ENCODE results near the gene TRIM8. TPM values are rescaled to one million over a fixed set of nuclear protein-coding genes. Genes with fewer than 3 reads are reported as not detected.

The TRIM8 gene
- total RNA-seq, 1 donor from 2014 or later: 81.6 TPM

DNA sequence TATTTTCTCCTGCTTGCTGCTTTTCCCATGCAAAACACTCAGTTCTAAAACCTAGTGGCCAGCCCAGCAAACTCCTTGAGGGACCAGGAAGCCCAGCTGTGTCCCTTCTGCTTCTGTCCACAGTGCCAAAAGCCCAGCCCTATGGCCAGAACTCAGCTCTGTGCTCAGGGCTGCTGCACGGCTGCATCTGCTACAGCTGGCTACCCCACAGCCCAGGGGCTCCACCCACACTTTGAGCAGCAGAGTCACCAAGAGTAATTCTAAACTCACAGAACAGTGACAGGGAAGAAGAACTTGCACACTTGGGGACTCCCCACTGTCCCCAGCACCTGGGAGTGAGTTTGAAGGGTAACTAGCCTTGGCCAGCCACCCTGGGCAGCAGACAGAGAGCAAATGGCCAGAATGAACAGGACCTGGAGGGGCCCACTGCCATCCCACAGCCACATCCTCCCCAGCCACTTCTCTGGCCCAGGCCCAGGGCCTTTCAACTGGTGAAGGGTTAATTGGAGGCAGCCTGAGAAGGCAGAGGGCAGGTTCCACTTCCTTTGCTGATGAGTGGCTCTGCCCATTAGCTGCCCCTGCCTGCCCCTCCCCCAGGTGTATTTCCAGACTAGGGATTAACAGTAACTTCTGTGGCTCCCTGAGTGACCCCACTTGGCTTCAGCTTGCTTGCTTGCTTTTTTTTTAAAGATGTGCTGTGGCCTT is 28.1 kb upstream of the TRIM8 start:
- no peaks in the 10 kb centered on the region for H3K27me3 Mint-ChIP-seq
- H3K4me1 Mint-ChIP-seq (ENCODE audit: unreplicated experiment): peaks cover 15% of the 10 kb centered on the region
- TF ChIP-seq, protein P1, sequence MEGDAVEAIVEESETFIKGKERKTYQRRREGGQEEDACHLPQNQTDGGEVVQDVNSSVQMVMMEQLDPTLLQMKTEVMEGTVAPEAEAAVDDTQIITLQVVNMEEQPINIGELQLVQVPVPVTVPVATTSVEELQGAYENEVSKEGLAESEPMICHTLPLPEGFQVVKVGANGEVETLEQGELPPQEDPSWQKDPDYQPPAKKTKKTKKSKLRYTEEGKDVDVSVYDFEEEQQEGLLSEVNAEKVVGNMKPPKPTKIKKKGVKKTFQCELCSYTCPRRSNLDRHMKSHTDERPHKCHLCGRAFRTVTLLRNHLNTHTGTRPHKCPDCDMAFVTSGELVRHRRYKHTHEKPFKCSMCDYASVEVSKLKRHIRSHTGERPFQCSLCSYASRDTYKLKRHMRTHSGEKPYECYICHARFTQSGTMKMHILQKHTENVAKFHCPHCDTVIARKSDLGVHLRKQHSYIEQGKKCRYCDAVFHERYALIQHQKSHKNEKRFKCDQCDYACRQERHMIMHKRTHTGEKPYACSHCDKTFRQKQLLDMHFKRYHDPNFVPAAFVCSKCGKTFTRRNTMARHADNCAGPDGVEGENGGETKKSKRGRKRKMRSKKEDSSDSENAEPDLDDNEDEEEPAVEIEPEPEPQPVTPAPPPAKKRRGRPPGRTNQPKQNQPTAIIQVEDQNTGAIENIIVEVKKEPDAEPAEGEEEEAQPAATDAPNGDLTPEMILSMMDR (conservative IDR thresholded peaks at IDR 0.05): no peak
- DNase-seq (ENCODE audit: extremely low spot score, unreplicated experiment): no peak
- H3K36me3 Mint-ChIP-seq: no peaks in the 10 kb centered on the region
- no peak overlapping the region for H3K27ac Mint-ChIP-seq
- no peak overlapping the region for H3K4me3 Mint-ChIP-seq
- no peaks in the 10 kb centered on the region for H3K9me3 Mint-ChIP-seq

DNA sequence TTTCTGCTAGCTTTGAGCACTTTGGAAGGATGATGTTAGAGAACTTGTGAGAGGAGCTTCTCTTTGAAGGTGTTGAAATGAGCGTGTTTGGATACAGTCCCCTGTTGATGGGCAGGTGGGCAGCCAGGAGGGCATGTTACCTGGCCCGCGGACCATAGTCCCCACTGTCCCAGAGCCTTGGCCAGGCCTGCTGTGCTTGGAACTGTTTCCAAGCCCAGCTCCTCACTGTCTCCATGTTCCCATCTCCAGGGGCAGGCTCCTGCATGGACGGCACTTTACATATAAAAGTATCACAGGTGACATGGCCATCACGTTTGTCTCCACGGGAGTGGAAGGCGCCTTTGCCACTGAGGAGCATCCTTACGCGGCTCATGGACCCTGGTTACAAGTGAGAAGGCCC is 27.2 kb upstream of the TRIM8 start:
- no peaks in the 10 kb centered on the region for H3K27me3 Mint-ChIP-seq
- H3K36me3 Mint-ChIP-seq: no peaks in the 10 kb centered on the region
- H3K9me3 Mint-ChIP-seq: no peaks in the 10 kb centered on the region
- H3K4me1 Mint-ChIP-seq (ENCODE audit: unreplicated experiment): peaks cover 8% of the 10 kb centered on the region
- TF ChIP-seq, protein P1 (conservative IDR thresholded peaks at IDR 0.05): no peak
- no peak overlapping the region for H3K27ac Mint-ChIP-seq
- no peak overlapping the region for H3K4me3 Mint-ChIP-seq
- no peak for DNase-seq (ENCODE audit: extremely low spot score, unreplicated experiment)

DNA sequence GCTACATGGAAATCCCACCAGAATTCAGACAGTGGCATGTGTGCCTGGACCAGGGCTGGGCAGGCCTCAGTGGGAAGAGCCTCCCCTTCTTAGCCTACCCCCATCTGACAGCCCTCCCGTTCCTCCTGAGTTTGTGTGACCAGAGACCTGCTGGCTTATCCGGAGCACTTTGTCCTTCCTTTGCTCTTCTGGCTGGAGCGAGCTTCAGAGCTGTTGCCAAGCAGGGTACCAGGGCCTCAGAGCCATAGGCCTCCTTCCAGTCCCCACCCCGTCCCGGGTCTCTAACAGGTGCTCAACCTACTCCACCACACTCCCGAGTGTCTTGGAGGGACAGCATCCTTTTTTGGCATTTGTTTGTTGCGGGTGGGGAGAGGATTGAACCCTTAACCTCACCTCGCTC is 26.5 kb upstream of the TRIM8 start:
- no peaks in the 10 kb centered on the region for H3K27me3 Mint-ChIP-seq
- no peaks in the 10 kb centered on the region for H3K36me3 Mint-ChIP-seq
- H3K9me3 Mint-ChIP-seq: no peaks in the 10 kb centered on the region
- no peak overlapping the region for H3K27ac Mint-ChIP-seq
- H3K4me3 Mint-ChIP-seq: no peak overlapping the region
- no peak for DNase-seq (ENCODE audit: extremely low spot score, unreplicated experiment)
- peaks cover 6% of the 10 kb centered on the region for H3K4me1 Mint-ChIP-seq (ENCODE audit: unreplicated experiment)
- TF ChIP-seq, protein P1 (conservative IDR thresholded peaks at IDR 0.05): no peak

DNA sequence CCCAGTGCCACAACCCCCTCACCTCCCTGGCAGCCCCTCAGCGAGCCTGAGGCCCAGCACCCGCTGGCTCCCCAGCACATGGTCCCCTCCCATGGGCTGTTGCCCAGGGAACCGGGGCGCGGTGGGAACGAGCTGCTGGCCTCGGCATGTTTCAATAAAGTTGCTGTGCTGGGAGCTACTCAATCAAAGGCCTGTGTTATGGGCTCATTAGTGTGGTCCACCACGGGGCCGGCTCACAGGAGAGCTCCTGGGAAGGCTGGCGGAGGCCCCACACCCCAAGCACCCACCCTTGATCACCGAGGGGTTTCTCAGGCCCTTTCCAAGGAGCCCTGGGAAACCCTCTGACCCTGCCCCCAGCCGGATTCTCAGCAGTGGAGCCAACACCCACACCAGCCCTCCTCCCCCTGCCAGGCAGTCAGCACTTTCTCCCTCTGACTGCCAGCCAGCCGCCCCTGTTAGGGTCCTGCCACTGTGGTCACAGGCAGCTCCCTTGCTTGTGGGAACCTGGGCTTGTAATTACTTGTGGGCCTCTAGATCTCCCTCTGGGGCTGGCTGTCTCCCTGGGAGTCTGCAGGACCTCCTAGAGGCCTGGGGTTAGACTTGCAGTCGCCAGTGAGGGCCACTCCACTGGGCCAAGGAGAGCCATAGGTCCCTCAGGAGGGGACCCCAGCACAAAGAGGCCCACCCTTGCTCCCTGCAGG is 24.8 kb upstream of the TRIM8 start:
- H3K9me3 Mint-ChIP-seq: no peaks in the 10 kb centered on the region

DNA sequence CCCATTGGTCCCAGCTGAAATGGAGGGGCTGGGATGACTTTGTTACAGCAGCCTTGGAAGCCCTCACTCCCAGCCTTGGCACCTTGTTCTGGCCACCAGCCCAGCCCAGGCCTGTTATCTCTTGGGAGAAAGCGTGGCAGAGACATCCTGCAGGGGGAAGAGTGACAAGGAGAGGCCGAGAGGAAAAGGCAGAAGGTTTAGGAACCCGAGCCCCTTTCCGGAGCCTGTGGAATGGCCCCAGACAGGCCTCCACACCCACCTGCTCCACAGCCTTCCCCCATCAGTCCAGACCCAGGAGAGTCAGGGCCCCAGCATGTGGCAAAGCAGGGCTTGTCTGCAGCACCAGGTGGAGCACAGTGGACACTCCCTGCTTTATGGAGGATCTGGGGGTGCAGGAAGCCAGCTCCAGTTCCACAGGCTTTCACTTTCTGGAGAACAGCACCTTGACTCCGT is 24.1 kb upstream of the TRIM8 start:
- no peaks in the 10 kb centered on the region for H3K9me3 Mint-ChIP-seq
- no peaks in the 10 kb centered on the region for H3K27me3 Mint-ChIP-seq
- H3K4me3 Mint-ChIP-seq: no peak overlapping the region
- H3K27ac Mint-ChIP-seq: no peak overlapping the region
- H3K36me3 Mint-ChIP-seq: no peaks in the 10 kb centered on the region
- H3K4me1 Mint-ChIP-seq (ENCODE audit: unreplicated experiment): peaks cover 13% of the 10 kb centered on the region
- TF ChIP-seq, protein P1 (conservative IDR thresholded peaks at IDR 0.05): no peak
- DNase-seq (ENCODE audit: extremely low spot score, unreplicated experiment): no peak

More for the DNA sequence above, 24.8 kb upstream of the TRIM8 start:
- Mint-ChIP-seq H3K4me1 (ENCODE audit: unreplicated experiment) (peaks cover 5% of the 10 kb centered on the region), H3K27me3 (no peaks in the 10 kb centered on the region), H3K4me3 (no peak overlapping the region), H3K36me3 (no peaks in the 10 kb centered on the region), H3K27ac (no peak overlapping the region)
- DNase-seq (ENCODE audit: extremely low spot score, unreplicated experiment): no peak
- TF ChIP-seq, protein P1 (conservative IDR thresholded peaks at IDR 0.05): no peak

All from type B pancreatic cell (in vitro differentiated cells).